Muscle of arm (tissue), 12 donors: ENCODE measurements around the gene CHST11. TPM values are rescaled to one million over a fixed set of nuclear protein-coding genes. Genes with fewer than 3 reads are reported as not detected.

Experiments used
- DNase-seq: peaks from one replicate; pipeline ENCODE4 v3.0.0-alpha.2; 2013
- polyA plus RNA-seq, 12 donors: library from polyadenylated mRNA; unstranded; fragments of 120-200 nt; gene quantifications; one replicate each; pipeline ENCODE4 v1.2.1, GENCODE V29; 2013; ENCODE audit not compliant: insufficient read length in 12 of 12

Gene CHST11
- polyA plus RNA-seq, 12 donors = 1.4 to 13.3 (median 2.7) TPM; not detected in 1

- no peak for DNase-seq
These were observed 45.5 kb downstream of the CHST11 start for GRCh38 chr12:104502217-104502616.

GRCh38 chr12:104502638-104503037 lies 45.9 kb downstream of the CHST11 start:
- no peak for DNase-seq

- no peak for DNase-seq
These were observed 46.4 kb downstream of the CHST11 start for GRCh38 chr12:104503191-104503590.

GRCh38 chr12:104504146-104504545 lies 47.4 kb downstream of the CHST11 start:
- DNase-seq = no peak

GRCh38 chr12:104505095-104505818 lies 48.5 kb downstream of the CHST11 start:
- no peak for DNase-seq

GRCh38 chr12:104506676-104507401 lies 50.1 kb downstream of the CHST11 start:
- no peak for DNase-seq

- DNase-seq = no peak
These were observed 50.9 kb downstream of the CHST11 start for GRCh38 chr12:104507672-104508071.

- DNase-seq = no peak
These were observed 52.2 kb downstream of the CHST11 start for GRCh38 chr12:104508752-104509446.

GRCh38 chr12:104510145-104510872 lies 53.6 kb downstream of the CHST11 start:
- DNase-seq = no peak

GRCh38 chr12:104510873-104511440 lies 54.2 kb downstream of the CHST11 start:
- DNase-seq = no peak

- DNase-seq = no peak
These were observed 56.9 kb downstream of the CHST11 start for GRCh38 chr12:104513681-104514080.

GRCh38 chr12:104514092-104514810 lies 57.5 kb downstream of the CHST11 start:
- DNase-seq = no peak

GRCh38 chr12:104515899-104516298 lies 59.2 kb downstream of the CHST11 start:
- no peak for DNase-seq

- DNase-seq = no peak
These were observed 60.1 kb downstream of the CHST11 start for GRCh38 chr12:104516821-104517220.

GRCh38 chr12:104517880-104518279 lies 61.1 kb downstream of the CHST11 start:
- DNase-seq = no peak

GRCh38 chr12:104519190-104520019 lies 62.7 kb downstream of the CHST11 start:
- DNase-seq = no peak

GRCh38 chr12:104520242-104520900 lies 63.6 kb downstream of the CHST11 start:
- DNase-seq = no peak

GRCh38 chr12:104521731-104522130 lies 65.0 kb downstream of the CHST11 start:
- no peak for DNase-seq

- no peak for DNase-seq
These were observed 66.4 kb downstream of the CHST11 start for GRCh38 chr12:104522985-104523722.
